Natural killer cell (primary cell): ENCODE measurements around the gene PLCB3. TPM values are rescaled to one million over a fixed set of nuclear protein-coding genes. Genes with fewer than 3 reads are reported as not detected.
A peak's percentile ranks its signal among the peaks of the same experiment; 100 is the strongest.

ENCODE experiments used
- ATAC-seq, 3 donors: fragments of 150-1000 bp in 2 of 3; fragments of 200-7000 bp in 1 of 3; cut with Tn5 transposase; 1 replicate in 1 of 3; 2 replicates in 2 of 3; pipeline ENCODE4 v1.10.0; 2021; ENCODE audit warnings: mild to moderate bottlenecking in 2 of 3, moderate library complexity in 2 of 3
- DNase-seq, 2 donors: peaks; one replicate each; pipeline versions ENCODE4 v3.0.0 to v3.0.0-alpha.2; 2013 to 2021; ENCODE audit warnings: mixed read lengths in 1 of 2
- H3K27ac ChIP-seq: one replicate; pipeline ENCODE4 v1.5.1; 2013; ENCODE audit warnings: mild to moderate bottlenecking, low read length
- H3K27me3 ChIP-seq: one replicate; pipeline ENCODE4 v1.6.1; 2013; ENCODE audit warnings: low read length; ENCODE audit not compliant: control insufficient read depth, insufficient read depth
- H3K36me3 ChIP-seq: one replicate; pipeline ENCODE4 v1.6.1; 2013; ENCODE audit warnings: low read length; ENCODE audit not compliant: control insufficient read depth, insufficient read depth
- H3K4me1 ChIP-seq: one replicate; pipeline ENCODE4 v1.6.1; 2013; ENCODE audit warnings: low read length; ENCODE audit not compliant: control insufficient read depth, insufficient read depth
- H3K4me3 ChIP-seq: one replicate; pipeline ENCODE4 v1.5.1; 2013; ENCODE audit warnings: low read length
- H3K9me3 ChIP-seq: one replicate; pipeline ENCODE4 v1.6.1; 2013; ENCODE audit warnings: low read length; ENCODE audit not compliant: control insufficient read depth, insufficient read depth
- H3K27ac Mint-ChIP-seq, 2 donors: one replicate each; pipeline ENCODE4 v1.8.0; 2022; ENCODE audit warnings: mild to moderate bottlenecking in 2 of 2, mixed read lengths in 2 of 2, moderate library complexity in 1 of 2
- H3K27me3 Mint-ChIP-seq, 2 donors: one replicate each; pipeline ENCODE4 v1.8.0; 2022; ENCODE audit warnings: low read depth in 2 of 2, mixed read lengths in 2 of 2
- H3K36me3 Mint-ChIP-seq: one replicate; pipeline ENCODE4 v1.8.0; 2022; ENCODE audit warnings: mixed read lengths
- H3K4me1 Mint-ChIP-seq, 2 donors: one replicate each; pipeline ENCODE4 v1.8.0; 2022; ENCODE audit warnings: mixed read lengths in 2 of 2
- H3K4me3 Mint-ChIP-seq: one replicate; pipeline ENCODE4 v1.8.0; 2022; ENCODE audit warnings: mild to moderate bottlenecking, moderate library complexity, mixed read lengths
- H3K9me3 Mint-ChIP-seq, 2 donors: one replicate each; pipeline ENCODE4 v1.8.0; 2022; ENCODE audit warnings: mixed read lengths in 2 of 2
- CTCF ChIP-seq: fragments of 200-600 bp; IDR thresholded peaks from one replicate; pipeline ENCODE4 v1.8.0; 2022; ENCODE audit warnings: antibody characterized with exemption
- WGBS: methylation state at CpG from one replicate; pipeline ENCODE4 v1.1.7; 2013; ENCODE audit warnings: missing lambda C conversion rate; ENCODE audit not compliant: insufficient coverage; 5-methylcytosine and 5-hydroxymethylcytosine counted together
- intact Hi-C: fragments of 100-400 bp; cut with micrococcal nuclease; formaldehyde crosslinking; loops from one replicate; pipeline ENCODE4 v1.14.2; 2022
- total RNA-seq, 4 donors: library from RNA; stranded (reverse); fragments of 120-200 nt in 1 of 4; gene quantifications; one replicate each; pipeline versions ENCODE4 v1.2.3 to v1.2.4, GENCODE V29; 2013 to 2022

PLCB3 gene
- total RNA-seq, 3 donors from 2014 or later (not counting 1 experiment from before 2014, with no cell fraction given), result 5.4 to 7.6 (median 5.5) TPM

- H3K9me3 Mint-ChIP-seq, result no peaks in the 10 kb centered on the region
- DNase-seq, result no peak
- Histone ChIP-seq H3K4me3 (no peak overlapping the region), H3K27ac (no peak overlapping the region), H3K36me3 (no peaks in the 10 kb centered on the region), H3K27me3 (no peaks in the 10 kb centered on the region), H3K9me3 (no peaks in the 10 kb centered on the region), H3K4me1 (peaks cover 54% of the 10 kb centered on the region)
- 83% methylated on average over 6 of the region's 8 CpGs for WGBS
- no peaks in the 10 kb centered on the region for H3K27me3 Mint-ChIP-seq
- no peak for ATAC-seq
- peak overlapping the region; percentile 40 for H3K4me3 Mint-ChIP-seq
- peaks cover 14 to 41% of the 10 kb centered on the region in 2 donors for H3K4me1 Mint-ChIP-seq
- TF ChIP-seq CTCF, result no peak
- no peaks in the 10 kb centered on the region for H3K36me3 Mint-ChIP-seq
- H3K27ac Mint-ChIP-seq, result no peak overlapping the region
- intact Hi-C loops, result loop anchor here (2.0 kb wide), 1 partner anchor 19 kb away; no protein-coding TSS in a partner anchor
These were observed 1.5 kb upstream of the PLCB3 start for GRCh38 chr11:64249563-64250414.

DNA sequence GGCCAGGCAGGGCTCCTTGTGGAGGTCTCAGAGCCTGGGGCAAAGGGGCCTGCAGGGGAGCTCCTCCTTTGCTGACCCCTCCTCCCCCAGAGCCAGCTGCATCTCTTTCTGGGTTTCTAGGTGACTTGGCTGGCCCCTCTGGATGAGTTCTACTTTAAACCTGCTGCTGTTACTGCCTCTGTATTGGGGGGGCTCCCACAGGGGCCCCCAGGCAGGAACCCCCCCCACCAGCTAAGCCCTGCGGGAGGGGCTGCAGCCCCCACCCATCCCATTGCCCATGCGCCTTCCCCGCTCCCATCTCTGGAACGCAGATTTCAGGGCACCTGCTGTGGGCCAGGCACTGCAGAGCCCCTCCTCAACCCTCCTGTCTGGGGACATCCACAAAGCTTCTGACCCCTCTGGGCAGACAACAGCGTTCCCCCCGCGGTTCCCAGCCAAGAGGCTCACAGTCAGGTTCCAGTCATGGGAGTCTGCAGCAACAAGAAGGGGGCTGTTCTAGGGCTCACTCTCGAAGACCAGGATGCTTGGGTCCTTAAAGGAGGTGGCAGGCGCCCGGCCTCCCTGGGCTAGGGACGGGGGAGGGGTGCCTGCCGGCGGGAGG, 815 bp upstream of the PLCB3 start:
- H3K27me3 Mint-ChIP-seq, result no peaks in the 10 kb centered on the region
- TF ChIP-seq CTCF, result no peak
- no peaks in the 10 kb centered on the region for H3K9me3 Mint-ChIP-seq
- no peak overlapping the region for H3K27ac ChIP-seq
- H3K4me3 ChIP-seq, result peak overlapping the region; percentile 41
- H3K4me3 Mint-ChIP-seq, result peak overlapping the region; percentile 77
- intact Hi-C loops, result loop anchor here (1.0 to 2.0 kb wide), 2 partner anchors 18 to 51 kb away; no protein-coding TSS in a partner anchor
- no peaks in the 10 kb centered on the region for H3K9me3 ChIP-seq
- WGBS, result 27% methylated on average over 13 of the region's 13 CpGs
- no peaks in the 10 kb centered on the region for H3K27me3 ChIP-seq
- H3K4me1 ChIP-seq, result peaks cover 47% of the 10 kb centered on the region
- H3K36me3 Mint-ChIP-seq, result no peaks in the 10 kb centered on the region
- no peak for DNase-seq
- no peak for ATAC-seq
- H3K36me3 ChIP-seq, result no peaks in the 10 kb centered on the region
- H3K4me1 Mint-ChIP-seq, result peaks cover 14 to 36% of the 10 kb centered on the region in 2 donors
- H3K27ac Mint-ChIP-seq, result peak overlapping the region in 1 of 2 donors; percentile 18

DNA sequence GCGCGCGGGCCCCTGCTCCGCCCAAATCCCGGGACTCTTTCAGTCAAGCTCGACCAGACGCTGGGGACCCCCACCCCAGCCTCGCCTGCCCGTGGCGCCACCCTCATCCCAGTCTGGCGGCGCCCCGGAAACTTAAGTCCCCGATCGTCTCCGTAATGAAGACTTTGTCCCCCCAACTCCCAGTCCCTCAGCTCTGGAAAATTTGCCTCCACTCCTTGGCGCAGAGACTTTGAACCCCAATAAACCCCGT, 348 bp downstream of the PLCB3 start:
- DNase-seq, result no peak
- ATAC-seq, result no peak
- no peaks in the 10 kb centered on the region for H3K36me3 Mint-ChIP-seq
- peaks cover 39% of the 10 kb centered on the region for H3K4me1 ChIP-seq
- H3K27me3 ChIP-seq, result no peaks in the 10 kb centered on the region
- no peaks in the 10 kb centered on the region for H3K27me3 Mint-ChIP-seq
- H3K4me3 Mint-ChIP-seq, result peak overlapping the region; percentile 86
- H3K27ac ChIP-seq, result no peak overlapping the region
- H3K9me3 ChIP-seq, result no peaks in the 10 kb centered on the region
- H3K9me3 Mint-ChIP-seq, result no peaks in the 10 kb centered on the region
- intact Hi-C loops, result loop anchor here (1.0 to 2.0 kb wide), 2 partner anchors 17 to 50 kb away; no protein-coding TSS in a partner anchor
- peak overlapping the region in 1 of 2 donors; percentile 86 for H3K27ac Mint-ChIP-seq
- H3K4me3 ChIP-seq, result peak overlapping the region; percentile 58
- peaks cover 14 to 29% of the 10 kb centered on the region in 2 donors for H3K4me1 Mint-ChIP-seq
- TF ChIP-seq CTCF, result no peak
- peaks cover 5% of the 10 kb centered on the region for H3K36me3 ChIP-seq
- WGBS, result 1% methylated on average over 18 of the region's 18 CpGs
